GM12872 (cell line): Measurements from ENCODE around the gene KRTAP17-1.

ENCODE experiments used
- CTCF ChIP-seq: IDR thresholded peaks from 3 replicates; pipeline ENCODE4 v1.5.1; 2011; ENCODE audit warnings: low read depth, mild to moderate bottlenecking, low read length, moderate library complexity; ENCODE audit not compliant: insufficient read depth

KRTAP17-1 gene

GRCh38 chr17:41347869-41348760 is 32.6 kb upstream of the KRTAP17-1 start:
- TF ChIP-seq CTCF: no peak

- no peak for TF ChIP-seq CTCF
Observed at GRCh38 chr17:41345992-41346391, 30.5 kb upstream of the KRTAP17-1 start.

- no peak for TF ChIP-seq CTCF
Observed at GRCh38 chr17:41343029-41343428, 27.5 kb upstream of the KRTAP17-1 start.

- no peak for TF ChIP-seq CTCF
Observed at GRCh38 chr17:41340934-41341861, 25.7 kb upstream of the KRTAP17-1 start.

- peak; percentile 24; the same call in 1 of the 3 replicates for TF ChIP-seq CTCF
Observed at GRCh38 chr17:41340494-41340893, 25.0 kb upstream of the KRTAP17-1 start.

- TF ChIP-seq CTCF: no peak
Observed at GRCh38 chr17:41339571-41340172, 24.2 kb upstream of the KRTAP17-1 start.
